Measurements from ENCODE around the gene C4orf50. TPM values are rescaled to one million over a fixed set of nuclear protein-coding genes. Genes with fewer than 3 reads are reported as not detected.

C4orf50 gene
- total RNA-seq, 2 experiments from 2014 or later = 0.19 to 0.43 TPM

- Mint-ChIP-seq H3K9me3 (no peaks in the 10 kb centered on the region), H3K4me1 (no peaks in the 10 kb centered on the region), H3K4me3 (no peak overlapping the region), H3K27me3 (no peaks in the 10 kb centered on the region), H3K27ac (no peak overlapping the region), H3K36me3 (no peaks in the 10 kb centered on the region)
- POLR2A ChIA-PET = no interaction called here
- DNase-seq = no peak
- no peak for ATAC-seq (ENCODE audit: low read depth)
Observed at GRCh38 chr4:6033381-6033780, 15.2 kb upstream of the C4orf50 start.

GRCh38 chr4:6032249-6033244 is 14.3 kb upstream of the C4orf50 start:
- Mint-ChIP-seq H3K27ac (no peak overlapping the region), H3K27me3 (no peaks in the 10 kb centered on the region), H3K4me3 (no peak overlapping the region), H3K4me1 (no peaks in the 10 kb centered on the region), H3K36me3 (no peaks in the 10 kb centered on the region), H3K9me3 (no peaks in the 10 kb centered on the region)
- ATAC-seq (ENCODE audit: low read depth) = no peak
- DNase-seq = no peak
- POLR2A ChIA-PET = no interaction called here

GRCh38 chr4:6031846-6032245 is 13.6 kb upstream of the C4orf50 start:
- ATAC-seq (ENCODE audit: low read depth) (no peak), DNase-seq (no peak)
- no peak overlapping the region for H3K4me3 Mint-ChIP-seq
- no peak overlapping the region for H3K27ac Mint-ChIP-seq
- POLR2A ChIA-PET = no interaction called here
- no peaks in the 10 kb centered on the region for H3K9me3 Mint-ChIP-seq
- H3K4me1 Mint-ChIP-seq = no peaks in the 10 kb centered on the region
- no peaks in the 10 kb centered on the region for H3K27me3 Mint-ChIP-seq
- H3K36me3 Mint-ChIP-seq = no peaks in the 10 kb centered on the region

- Mint-ChIP-seq H3K4me3 (no peak overlapping the region), H3K27ac (no peak overlapping the region), H3K27me3 (no peaks in the 10 kb centered on the region), H3K4me1 (no peaks in the 10 kb centered on the region), H3K36me3 (no peaks in the 10 kb centered on the region), H3K9me3 (no peaks in the 10 kb centered on the region)
- POLR2A ChIA-PET = no interaction called here
- DNase-seq = no peak
- no peak for ATAC-seq (ENCODE audit: low read depth)
Observed at GRCh38 chr4:6030679-6031078, 12.4 kb upstream of the C4orf50 start.

GRCh38 chr4:6029254-6029653 is 11.0 kb upstream of the C4orf50 start:
- Mint-ChIP-seq H3K4me3 (no peak overlapping the region), H3K4me1 (no peaks in the 10 kb centered on the region), H3K27me3 (no peaks in the 10 kb centered on the region), H3K27ac (no peak overlapping the region), H3K36me3 (no peaks in the 10 kb centered on the region), H3K9me3 (no peaks in the 10 kb centered on the region)
- DNase-seq (no peak), ATAC-seq (ENCODE audit: low read depth) (no peak)
- POLR2A ChIA-PET = no interaction called here

- H3K36me3 Mint-ChIP-seq = no peaks in the 10 kb centered on the region
- H3K27me3 Mint-ChIP-seq = no peaks in the 10 kb centered on the region
- H3K4me1 Mint-ChIP-seq = no peaks in the 10 kb centered on the region
- ATAC-seq (ENCODE audit: low read depth) = no peak
- no peak overlapping the region for H3K27ac Mint-ChIP-seq
- DNase-seq = no peak
- POLR2A ChIA-PET = no interaction called here
- no peaks in the 10 kb centered on the region for H3K9me3 Mint-ChIP-seq
- H3K4me3 Mint-ChIP-seq = no peak overlapping the region
Observed at GRCh38 chr4:6028168-6028567, 9.9 kb upstream of the C4orf50 start.

- DNase-seq (no peak), ATAC-seq (ENCODE audit: low read depth) (no peak)
- POLR2A ChIA-PET = no interaction called here
- no peaks in the 10 kb centered on the region for H3K9me3 Mint-ChIP-seq
- H3K4me1 Mint-ChIP-seq = no peaks in the 10 kb centered on the region
- H3K36me3 Mint-ChIP-seq = no peaks in the 10 kb centered on the region
- H3K27me3 Mint-ChIP-seq = no peaks in the 10 kb centered on the region
- H3K27ac Mint-ChIP-seq = no peak overlapping the region
- H3K4me3 Mint-ChIP-seq = no peak overlapping the region
Observed at GRCh38 chr4:6027392-6027791, 9.2 kb upstream of the C4orf50 start.

- H3K27ac Mint-ChIP-seq = no peak overlapping the region
- no peaks in the 10 kb centered on the region for H3K4me1 Mint-ChIP-seq
- no peaks in the 10 kb centered on the region for H3K27me3 Mint-ChIP-seq
- H3K4me3 Mint-ChIP-seq = no peak overlapping the region
- POLR2A ChIA-PET = no interaction called here
- H3K9me3 Mint-ChIP-seq = no peaks in the 10 kb centered on the region
- ATAC-seq (ENCODE audit: low read depth) (no peak), DNase-seq (no peak)
- no peaks in the 10 kb centered on the region for H3K36me3 Mint-ChIP-seq
Observed at GRCh38 chr4:6024313-6024960, 6.2 kb upstream of the C4orf50 start.

- POLR2A ChIA-PET = no interaction called here
- Mint-ChIP-seq H3K9me3 (no peaks in the 10 kb centered on the region), H3K36me3 (no peaks in the 10 kb centered on the region), H3K27ac (no peak overlapping the region), H3K4me3 (no peak overlapping the region), H3K27me3 (no peaks in the 10 kb centered on the region), H3K4me1 (no peaks in the 10 kb centered on the region)
- no peak for ATAC-seq (ENCODE audit: low read depth)
- DNase-seq = no peak
Observed at GRCh38 chr4:6023731-6024130, 5.5 kb upstream of the C4orf50 start.

- no peak overlapping the region for H3K4me3 Mint-ChIP-seq
- DNase-seq (no peak), ATAC-seq (ENCODE audit: low read depth) (no peak)
- no peaks in the 10 kb centered on the region for H3K9me3 Mint-ChIP-seq
- POLR2A ChIA-PET = no interaction called here
- H3K27ac Mint-ChIP-seq = no peak overlapping the region
- no peaks in the 10 kb centered on the region for H3K4me1 Mint-ChIP-seq
- H3K36me3 Mint-ChIP-seq = no peaks in the 10 kb centered on the region
- H3K27me3 Mint-ChIP-seq = no peaks in the 10 kb centered on the region
Observed at GRCh38 chr4:6022607-6023288, 4.5 kb upstream of the C4orf50 start.

- no peak for DNase-seq
- Mint-ChIP-seq H3K4me3 (no peak overlapping the region), H3K4me1 (no peaks in the 10 kb centered on the region), H3K9me3 (no peaks in the 10 kb centered on the region), H3K27ac (no peak overlapping the region), H3K27me3 (no peaks in the 10 kb centered on the region), H3K36me3 (no peaks in the 10 kb centered on the region)
- POLR2A ChIA-PET = no interaction called here
- ATAC-seq (ENCODE audit: low read depth) = no peak
Observed at GRCh38 chr4:6021831-6022606, 3.8 kb upstream of the C4orf50 start.

GRCh38 chr4:6020613-6021012 is 2.4 kb upstream of the C4orf50 start:
- ATAC-seq (ENCODE audit: low read depth) (no peak), DNase-seq (no peak)
- Mint-ChIP-seq H3K4me3 (no peak overlapping the region), H3K36me3 (no peaks in the 10 kb centered on the region), H3K27me3 (no peaks in the 10 kb centered on the region), H3K27ac (no peak overlapping the region), H3K4me1 (no peaks in the 10 kb centered on the region), H3K9me3 (no peaks in the 10 kb centered on the region)
- POLR2A ChIA-PET = no interaction called here
